Activated T-helper 1 cell treated with anti-CD3 and anti-CD28 coated beads, Interleukin-12 subunit alpha, Interleukin-12 subunit beta, Interleukin-2, Interleukin-4 antibody, amounts not matched to agents 30 ng/mL and 10 ng/mL and 1 ng/mL, durations not matched to agents 14 hours and 24 hours and 36 hours (primary cell): ENCODE data around the gene WT1. TPM values are rescaled to one million over a fixed set of nuclear protein-coding genes. Genes with fewer than 3 reads are reported as not detected.

Experiments used
- DNase-seq: peaks from one replicate; pipeline ENCODE4 v3.0.0; 2021; ENCODE audit warnings: low spot score
- H3K27ac Mint-ChIP-seq: one replicate; pipeline ENCODE4 v1.8.0; 2021; ENCODE audit warnings: mild to moderate bottlenecking, mixed read lengths
- H3K27me3 Mint-ChIP-seq: one replicate; pipeline ENCODE4 v1.8.0; 2022; ENCODE audit warnings: mild to moderate bottlenecking, moderate library complexity, mixed read lengths; ENCODE audit not compliant: insufficient read depth
- H3K36me3 Mint-ChIP-seq: one replicate; pipeline ENCODE4 v1.8.0; 2021; ENCODE audit warnings: low read depth, mixed read lengths
- H3K4me1 Mint-ChIP-seq: one replicate; pipeline ENCODE4 v1.8.0; 2021; ENCODE audit warnings: low read depth, mixed read lengths
- H3K4me3 Mint-ChIP-seq: one replicate; pipeline ENCODE4 v1.8.0; 2021; ENCODE audit warnings: mild to moderate bottlenecking, moderate library complexity, mixed read lengths
- H3K9me3 Mint-ChIP-seq: one replicate; pipeline ENCODE4 v1.8.0; 2021; ENCODE audit warnings: mixed read lengths
- intact Hi-C: fragments of 100-400 bp; cut with micrococcal nuclease; formaldehyde crosslinking; loops from one replicate; pipeline ENCODE4 v1.15.1; 2024
- total RNA-seq: library from RNA; stranded (reverse); gene quantifications from 2 replicates; pipeline ENCODE4 v1.2.3, GENCODE V29; 2022

Gene WT1
- total RNA-seq, 1 donor from 2014 or later, result not detected

DNA sequence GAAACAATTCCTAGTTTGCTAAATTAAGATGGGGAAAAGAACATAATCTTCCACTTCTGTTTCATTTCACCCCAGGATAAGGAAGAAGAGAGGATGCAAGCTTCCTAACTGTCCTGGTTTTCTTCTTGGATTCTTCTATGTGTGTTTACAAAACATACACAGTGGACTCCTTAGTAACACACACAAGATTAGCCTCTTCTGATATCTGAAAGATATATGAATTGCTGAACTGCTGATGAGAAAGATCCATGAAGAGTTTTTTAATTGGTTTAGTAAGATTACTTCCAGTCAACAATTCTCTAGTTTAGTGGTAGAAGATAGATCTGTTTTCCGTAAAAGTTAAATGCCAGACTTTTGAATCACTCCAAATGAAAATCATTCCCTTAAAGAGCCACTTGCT, 86.8 kb downstream of the WT1 start:
- Mint-ChIP-seq H3K9me3 (no peaks in the 10 kb centered on the region), H3K4me1 (no peaks in the 10 kb centered on the region), H3K36me3 (no peaks in the 10 kb centered on the region), H3K27me3 (peaks cover 8% of the 10 kb centered on the region), H3K27ac (no peak overlapping the region), H3K4me3 (no peak overlapping the region)
- no peak for DNase-seq
- intact Hi-C loops, result no loop called here

DNA sequence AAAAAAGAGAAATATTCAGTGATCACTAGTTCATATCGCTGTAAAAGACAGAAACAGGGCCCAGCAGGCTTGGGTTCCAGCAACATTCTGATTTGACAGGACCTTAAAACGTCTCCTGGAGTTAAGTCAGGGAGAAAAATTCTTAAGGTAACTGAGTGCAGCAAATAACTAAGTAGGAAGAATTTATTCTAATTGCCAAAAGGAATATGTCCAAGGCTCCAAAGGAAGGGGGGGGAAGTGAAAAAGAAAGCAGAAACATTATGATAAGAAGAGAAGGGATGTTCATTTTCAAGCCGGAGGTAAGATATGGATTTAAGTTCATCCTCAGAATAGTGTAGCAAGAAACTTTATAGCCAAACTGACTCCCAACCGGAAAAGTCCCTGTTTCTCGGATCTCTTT, 90.4 kb downstream of the WT1 start:
- no peaks in the 10 kb centered on the region for H3K4me1 Mint-ChIP-seq
- no peaks in the 10 kb centered on the region for H3K36me3 Mint-ChIP-seq
- DNase-seq, result no peak
- no peaks in the 10 kb centered on the region for H3K9me3 Mint-ChIP-seq
- H3K27ac Mint-ChIP-seq, result no peak overlapping the region
- intact Hi-C loops, result no loop called here
- H3K4me3 Mint-ChIP-seq, result no peak overlapping the region
- H3K27me3 Mint-ChIP-seq, result peaks cover 9% of the 10 kb centered on the region

DNA sequence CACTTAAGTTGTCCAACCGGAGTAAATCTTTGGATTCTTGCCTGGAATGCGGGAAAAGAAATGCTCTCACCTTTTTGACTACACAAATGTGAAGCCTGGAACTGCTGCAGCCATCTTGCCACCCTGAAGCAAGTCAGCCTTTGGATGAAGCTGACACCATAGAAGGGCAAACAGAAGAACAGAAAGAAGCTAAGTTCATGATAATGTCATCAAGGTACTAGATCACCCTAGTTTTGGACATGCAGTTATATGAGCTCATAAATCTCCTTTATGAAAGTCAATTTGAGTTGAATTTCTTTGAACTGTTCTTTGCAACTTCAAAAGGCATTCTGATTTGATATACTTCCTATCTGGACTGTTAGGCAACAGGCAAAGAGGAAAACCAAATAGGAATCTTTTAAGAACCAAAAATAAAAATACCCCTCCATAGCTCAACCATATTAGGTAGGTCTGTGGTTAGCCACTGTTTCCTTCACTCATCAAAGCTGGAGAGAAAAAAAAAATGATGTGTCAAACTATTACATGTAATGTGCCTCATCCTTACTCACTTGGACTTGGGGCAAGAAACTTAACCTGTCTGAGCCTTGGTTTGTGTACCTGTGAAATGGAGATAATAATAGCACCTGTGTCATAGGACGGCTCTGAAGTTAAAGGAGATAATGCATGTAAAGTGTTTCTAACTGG, 91.9 kb downstream of the WT1 start:
- Mint-ChIP-seq H3K4me3 (no peak overlapping the region), H3K27ac (no peak overlapping the region), H3K4me1 (no peaks in the 10 kb centered on the region), H3K27me3 (peaks cover 6% of the 10 kb centered on the region), H3K36me3 (no peaks in the 10 kb centered on the region), H3K9me3 (no peaks in the 10 kb centered on the region)
- DNase-seq, result no peak
- intact Hi-C loops, result no loop called here

DNA sequence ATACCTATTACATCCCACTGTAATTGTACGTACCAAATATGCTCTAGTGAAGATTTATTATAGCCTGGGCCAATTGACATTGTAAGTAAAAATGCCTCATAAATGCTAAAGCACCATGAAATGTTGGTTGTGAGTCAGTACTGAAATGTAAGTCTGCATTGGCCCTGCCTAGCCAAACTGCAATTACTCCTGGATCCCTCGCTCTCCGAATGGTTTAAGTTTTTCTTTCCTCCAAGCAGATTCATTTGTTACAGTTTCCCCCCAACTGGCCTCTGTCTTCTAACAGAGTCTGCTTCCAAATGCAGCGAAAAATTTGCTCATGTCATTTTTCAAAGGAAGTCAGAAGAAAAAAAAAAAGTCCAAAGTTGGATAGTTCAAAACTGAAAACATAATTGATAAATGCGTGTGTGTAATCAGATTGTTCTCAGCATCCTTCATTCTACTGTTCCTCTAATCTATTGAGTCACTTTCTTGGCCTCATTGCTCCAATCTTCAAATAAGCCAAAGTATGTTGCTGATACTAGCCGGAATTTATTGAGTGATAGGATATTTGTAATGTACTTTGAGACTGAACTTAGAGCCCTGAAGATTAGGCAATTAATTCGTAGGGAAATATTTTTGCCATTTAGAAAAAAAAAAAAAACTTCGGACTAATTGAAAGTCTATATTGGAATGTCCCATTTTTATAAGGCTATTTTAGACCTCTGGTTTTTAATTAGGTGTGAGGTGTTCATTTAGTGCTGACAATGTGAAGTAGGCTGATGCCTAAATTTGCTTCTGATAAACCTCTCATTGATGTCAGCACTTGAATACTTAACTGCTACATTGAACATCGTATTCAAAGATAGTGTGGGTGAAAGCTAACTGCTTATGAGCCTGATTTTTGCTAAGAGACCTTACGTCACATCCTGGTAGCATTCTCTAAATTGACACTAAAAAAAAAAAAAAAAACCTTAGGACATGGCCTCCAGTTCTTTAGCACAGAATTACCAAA, 93.4 kb downstream of the WT1 start:
- Mint-ChIP-seq H3K27me3 (peaks cover 6% of the 10 kb centered on the region), H3K36me3 (no peaks in the 10 kb centered on the region), H3K4me1 (no peaks in the 10 kb centered on the region), H3K27ac (no peak overlapping the region), H3K9me3 (no peaks in the 10 kb centered on the region), H3K4me3 (no peak overlapping the region)
- no peak for DNase-seq
- intact Hi-C loops, result no loop called here

DNA sequence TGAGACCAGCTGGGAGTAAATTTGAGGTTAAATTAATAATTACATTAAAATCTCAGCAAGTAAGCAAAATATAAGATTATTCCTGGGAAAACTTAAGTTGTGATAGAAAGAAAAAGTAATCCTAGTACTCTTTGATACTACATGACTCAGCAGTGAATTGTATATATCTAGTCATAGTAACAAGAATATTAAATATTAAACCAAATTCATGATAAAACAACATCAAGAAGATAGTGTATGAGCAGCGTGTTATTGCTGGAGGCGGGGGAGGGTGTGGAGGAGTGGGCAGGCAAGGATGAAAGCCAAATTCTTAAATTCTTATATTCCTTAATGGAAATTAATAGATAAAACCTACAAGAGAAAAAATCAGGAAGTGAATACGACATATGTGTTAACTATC, 95.2 kb downstream of the WT1 start:
- DNase-seq, result no peak
- Mint-ChIP-seq H3K27ac (no peak overlapping the region), H3K36me3 (no peaks in the 10 kb centered on the region), H3K9me3 (no peaks in the 10 kb centered on the region), H3K27me3 (peaks cover 6% of the 10 kb centered on the region), H3K4me3 (no peak overlapping the region), H3K4me1 (no peaks in the 10 kb centered on the region)
- intact Hi-C loops, result no loop called here

Other genes with a start within 250 kb of the WT1 start
- gene EIF3M, start 148.3 kb upstream of the WT1 start, total RNA-seq, result 315 and 332 TPM in 2 replicates